Measurements from ENCODE around the gene SERPINB2.
"Not testable (repeated sequence)": the region's sequence is repeated elsewhere in the genome, so short reads cannot be mapped to it uniquely, and the experiment has no call there.

Gene SERPINB2

GRCh38 chr18:63936156-63936931 lies 48.8 kb downstream of the SERPINB2 start:
- peak; percentile 74 for DNase-seq (ENCODE audit: low spot score)

GRCh38 chr18:63936932-63937393 lies 49.5 kb downstream of the SERPINB2 start:
- no peak for DNase-seq (ENCODE audit: low spot score)

DNA sequence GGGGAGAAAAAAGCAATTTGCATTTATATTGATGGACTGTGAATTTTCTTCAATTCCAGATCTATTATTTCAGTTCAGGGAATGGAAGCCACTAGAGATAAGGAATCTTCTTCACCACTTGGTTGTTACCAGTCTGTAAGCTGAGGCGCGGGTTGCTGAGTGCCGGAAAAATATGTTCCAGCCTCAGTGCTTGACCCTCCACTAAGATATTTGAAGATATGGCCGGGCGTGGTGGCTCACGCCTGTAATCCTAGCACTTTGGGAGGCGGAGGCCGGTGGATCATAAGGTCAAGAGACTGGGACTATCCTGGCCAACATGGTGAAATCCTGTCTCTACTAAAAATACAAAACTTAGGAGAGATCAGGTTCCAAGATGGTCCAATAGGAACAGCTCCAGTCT lies 52.5 kb downstream of the SERPINB2 start:
- DNase-seq (ENCODE audit: low spot score) = no peak

GRCh38 chr18:63940543-63941050 lies 53.1 kb downstream of the SERPINB2 start:
- DNase-seq (ENCODE audit: low spot score) = not testable (repeated sequence)

- DNase-seq (ENCODE audit: low spot score) = no peak
Observed at GRCh38 chr18:63947051-63947790, 59.7 kb downstream of the SERPINB2 start.

DNA sequence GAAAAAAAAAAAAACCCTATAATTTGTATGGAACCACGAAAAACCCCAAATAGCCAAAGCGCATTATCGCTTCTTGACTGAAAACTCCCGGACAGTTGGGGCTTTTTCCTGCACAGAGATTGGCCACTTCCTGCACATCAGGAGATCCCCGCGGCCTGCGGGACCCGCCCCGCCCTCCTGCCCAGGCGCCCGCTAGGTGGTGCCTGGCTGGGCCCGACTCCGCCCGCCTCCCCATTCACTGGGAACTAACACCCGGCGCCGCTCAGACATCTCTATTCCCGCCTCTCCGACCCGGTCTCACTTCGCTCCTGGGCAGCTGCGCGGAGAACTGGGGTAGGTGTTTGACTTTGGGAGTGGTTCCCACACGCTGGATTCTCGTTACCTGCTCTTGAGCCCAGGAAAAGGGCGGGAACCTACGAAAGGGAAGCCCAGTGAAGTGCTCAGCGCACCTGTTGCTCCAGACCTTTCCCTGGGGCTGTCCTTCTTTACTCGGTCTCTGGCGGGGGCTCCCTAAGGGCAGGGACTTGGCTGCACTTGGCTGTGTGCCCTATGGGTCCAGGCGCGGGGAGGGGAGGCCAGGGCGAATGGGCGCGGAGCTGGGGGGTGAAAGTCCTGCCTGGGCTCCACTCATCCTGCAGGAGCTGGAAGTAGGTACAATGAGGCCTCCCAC lies 61.7 kb downstream of the SERPINB2 start, which contains the start of gene HMSD:
TSS of gene HMSD (plus strand) at position 234 of the 670 bp plus-strand sequence. CDS start 4,155 bp downstream, outside the sequence.
- peak; percentile 72 for DNase-seq (ENCODE audit: low spot score)

GRCh38 chr18:63951302-63951705 lies 63.8 kb downstream of the SERPINB2 start:
- DNase-seq (ENCODE audit: low spot score) = no peak
